SU-DHL-6 (cell line): ENCODE data around the gene CATSPERZ.

ENCODE experiments used
- CTCF ChIP-seq: fragments of 200-600 bp; sonication (generic); IDR thresholded peaks from one replicate; pipeline ENCODE4 v1.5.1; 2017; ENCODE audit warnings: antibody characterized with exemption, mild to moderate bottlenecking, low read length, moderate library complexity; ENCODE audit not compliant: insufficient read depth, poor library complexity, severe bottlenecking
- EZH2phosphoT487 ChIP-seq: fragments of 200-600 bp; sonication (generic), shearing (Covaris generic); conservative IDR thresholded peaks from 2 replicates; pipeline ENCODE4 v1.6.1; 2018; ENCODE audit warnings: mild to moderate bottlenecking, antibody characterized with exemption, low read length, moderate library complexity, mixed read lengths

DNA sequence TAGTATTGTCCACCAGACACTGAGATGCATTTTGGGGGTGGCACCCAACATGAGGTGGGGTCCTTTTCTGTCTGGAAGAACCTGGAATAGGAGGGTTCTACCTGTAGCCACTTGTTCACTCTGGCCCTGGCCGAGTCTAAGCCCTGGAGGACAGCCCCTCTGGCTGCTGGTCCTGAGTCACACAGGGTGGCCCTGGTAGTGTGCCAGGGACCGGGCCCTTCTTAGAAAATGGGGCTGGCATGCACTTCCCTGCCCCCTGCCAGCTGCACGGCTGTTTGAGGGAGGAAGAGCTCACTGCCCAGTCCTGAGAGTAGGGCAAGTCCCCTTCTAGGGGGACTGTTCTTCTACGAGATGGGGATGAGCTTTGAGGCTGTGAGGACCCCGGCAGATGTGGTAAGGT is 46.7 kb upstream of the CATSPERZ start:
- TF ChIP-seq CTCF (no peak), EZH2phosphoT487 (no peak)
